HepG2 (cell line): ENCODE results near the gene BTN1A1. TPM values are rescaled to one million over a fixed set of nuclear protein-coding genes. Genes with fewer than 3 reads are reported as not detected.

Source experiments
- ADNP ChIP-seq: sonication (generic); formaldehyde crosslinking; IDR thresholded peaks from 2 replicates; pipeline ENCODE4 v1.4.0; 2020; ENCODE audit warnings: missing genetic modification reagents
- FOXO1 ChIP-seq: sonication (generic); formaldehyde crosslinking; IDR thresholded peaks from 2 replicates; pipeline ENCODE4 v1.4.0; 2020; ENCODE audit warnings: missing genetic modification reagents
- NFIC ChIP-seq: IDR thresholded peaks from 2 replicates; pipeline ENCODE4 v1.6.1; 2012; ENCODE audit warnings: mild to moderate bottlenecking, low read length, inconsistent platforms
- PCBP2 ChIP-seq: fragments of 200-400 bp; formaldehyde crosslinking; optimal IDR thresholded peaks from 2 replicates; pipeline ENCODE3; 2018; ENCODE audit warnings: low read length, low read depth; ENCODE audit not compliant: poor library complexity, severe bottlenecking
- TBX3 ChIP-seq: fragments of 450-650 bp; IDR thresholded peaks from 2 replicates; pipeline ENCODE4 v1.6.1; 2017; ENCODE audit warnings: antibody characterized with exemption, mild to moderate bottlenecking, inconsistent platforms, borderline replicate concordance
- ZC3H4 ChIP-seq: sonication (generic); formaldehyde crosslinking; IDR thresholded peaks from 2 replicates; pipeline ENCODE4 v1.4.0; 2020; ENCODE audit warnings: missing genetic modification reagents, borderline replicate concordance
- ZNF235 ChIP-seq: sonication (generic); formaldehyde crosslinking; IDR thresholded peaks from 2 replicates; pipeline ENCODE4 v1.8.1; 2023; ENCODE audit warnings: mild to moderate bottlenecking, missing genetic modification reagents, borderline replicate concordance
- ZNF274 ChIP-seq: sonication (generic); formaldehyde crosslinking; IDR thresholded peaks from 2 replicates; pipeline ENCODE4 v1.5.1; 2020; ENCODE audit warnings: mild to moderate bottlenecking, missing genetic modification reagents
- ZNF564 ChIP-seq: sonication (generic); formaldehyde crosslinking; IDR thresholded peaks from 2 replicates; pipeline ENCODE4 v1.8.1; 2023; ENCODE audit warnings: mild to moderate bottlenecking, missing genetic modification reagents
- ZNF891 ChIP-seq: sonication (generic); formaldehyde crosslinking; IDR thresholded peaks from 2 replicates; pipeline ENCODE4 v1.5.0; 2020; ENCODE audit warnings: mild to moderate bottlenecking, missing genetic modification reagents
- polyA plus RNA-seq, 8 experiments: library from polyadenylated mRNA; depleted of rRNA in 3 of 8; stranded (reverse) in 7 of 8; unstranded in 1 of 8; fragments of >200 nt; fragmentation: Illumina TruSeq in 4 of 8; extraction: Trizol in 4 of 8; gene quantifications; 2 replicates each; pipeline versions ENCODE4 v1.2.1 to v1.2.3, GENCODE V29; 2011 to 2016; ENCODE audit warnings: low read depth in 4 of 8, missing spikeins in 1 of 8, mixed read lengths in 1 of 8; ENCODE audit not compliant: insufficient read depth in 1 of 8
- total RNA-seq, 5 experiments: library from RNA; depleted of rRNA; stranded (reverse); fragments of >200 nt; fragmentation: Illumina TruSeq; extraction: Trizol; gene quantifications; 2 replicates each; pipeline ENCODE4 v1.2.3, GENCODE V29; 2016; ENCODE audit warnings: low read depth in 1 of 5
- TF ChIP-seq, protein P1 (sequence below): sonication (generic); formaldehyde crosslinking; IDR thresholded peaks from 2 replicates; pipeline ENCODE4 v1.5.0; 2020; ENCODE audit warnings: missing genetic modification reagents
- TF ChIP-seq, protein P2 (sequence below): IDR thresholded peaks from 2 replicates; pipeline ENCODE4 v1.4.0; 2020; ENCODE audit warnings: mild to moderate bottlenecking, missing genetic modification reagents
- TF ChIP-seq, protein P3 (sequence below): sonication (generic); formaldehyde crosslinking; IDR thresholded peaks from 2 replicates; pipeline ENCODE4 v1.4.0; 2020; ENCODE audit warnings: missing genetic modification reagents, borderline replicate concordance
- TF ChIP-seq, protein P4 (sequence below): sonication (generic); formaldehyde crosslinking; IDR thresholded peaks from 2 replicates; pipeline ENCODE4 v1.4.0; 2020; ENCODE audit warnings: missing genetic modification reagents, mild to moderate bottlenecking, borderline replicate concordance
- TF ChIP-seq, protein P5 (sequence below): IDR thresholded peaks from 2 replicates; pipeline ENCODE4 v1.6.1; 2016; ENCODE audit warnings: missing biosample characterization, missing genetic modification reagents, low read depth

Gene BTN1A1
- total and polyA plus RNA-seq, 2 of the 13 experiments (the other 11 are each of a cell fraction or from before 2014, with no cell fraction given), result 0.04 TPM; not detected in 1

DNA sequence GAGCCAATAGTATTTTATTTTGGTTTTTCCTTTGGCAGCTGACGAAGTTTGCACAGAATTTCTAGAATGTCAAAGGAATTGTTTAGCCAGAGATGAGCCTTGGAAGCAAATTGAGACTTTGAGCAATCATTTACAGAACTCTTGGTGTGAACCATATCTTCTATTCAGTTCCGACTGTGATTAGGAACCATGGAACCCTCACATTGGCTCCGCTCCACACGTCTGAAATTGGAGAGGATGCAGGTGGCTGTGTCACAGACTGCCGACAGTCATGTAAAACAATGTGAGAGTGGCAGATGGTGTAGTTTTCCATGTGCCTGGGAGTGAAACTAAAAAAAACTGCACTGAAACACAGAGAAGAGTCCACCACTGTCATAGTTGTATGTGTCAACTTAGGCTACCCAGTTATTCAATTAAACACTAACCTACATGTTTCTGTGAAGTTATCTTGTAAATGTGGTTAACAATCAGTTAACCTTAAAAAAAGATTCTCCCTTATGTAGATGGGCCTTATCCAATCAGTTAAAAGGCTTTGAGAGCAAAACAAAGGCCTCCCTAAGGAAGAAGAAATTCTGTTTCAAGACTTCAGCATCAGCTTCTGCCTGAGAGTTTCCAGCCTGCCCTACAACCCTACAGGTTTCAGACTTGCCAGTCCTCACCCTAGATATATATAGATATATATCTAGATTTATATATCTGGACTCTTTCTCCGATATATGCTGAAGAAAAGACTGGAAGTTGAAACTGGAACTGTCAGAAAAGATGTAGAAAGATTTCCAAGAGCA lies 34.8 kb downstream of the BTN1A1 start (continued):
- TF ChIP-seq, protein P1, sequence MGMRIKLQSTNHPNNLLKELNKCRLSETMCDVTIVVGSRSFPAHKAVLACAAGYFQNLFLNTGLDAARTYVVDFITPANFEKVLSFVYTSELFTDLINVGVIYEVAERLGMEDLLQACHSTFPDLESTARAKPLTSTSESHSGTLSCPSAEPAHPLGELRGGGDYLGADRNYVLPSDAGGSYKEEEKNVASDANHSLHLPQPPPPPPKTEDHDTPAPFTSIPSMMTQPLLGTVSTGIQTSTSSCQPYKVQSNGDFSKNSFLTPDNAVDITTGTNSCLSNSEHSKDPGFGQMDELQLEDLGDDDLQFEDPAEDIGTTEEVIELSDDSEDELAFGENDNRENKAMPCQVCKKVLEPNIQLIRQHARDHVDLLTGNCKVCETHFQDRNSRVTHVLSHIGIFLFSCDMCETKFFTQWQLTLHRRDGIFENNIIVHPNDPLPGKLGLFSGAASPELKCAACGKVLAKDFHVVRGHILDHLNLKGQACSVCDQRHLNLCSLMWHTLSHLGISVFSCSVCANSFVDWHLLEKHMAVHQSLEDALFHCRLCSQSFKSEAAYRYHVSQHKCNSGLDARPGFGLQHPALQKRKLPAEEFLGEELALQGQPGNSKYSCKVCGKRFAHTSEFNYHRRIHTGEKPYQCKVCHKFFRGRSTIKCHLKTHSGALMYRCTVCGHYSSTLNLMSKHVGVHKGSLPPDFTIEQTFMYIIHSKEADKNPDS (CRISPR knock-in tag), result no peak
- TF ChIP-seq FOXO1 (CRISPR knock-in tag), result no peak
- no peak for TF ChIP-seq PCBP2
- TF ChIP-seq ZNF891 (CRISPR knock-in tag), result no peak
- TF ChIP-seq, protein P2, sequence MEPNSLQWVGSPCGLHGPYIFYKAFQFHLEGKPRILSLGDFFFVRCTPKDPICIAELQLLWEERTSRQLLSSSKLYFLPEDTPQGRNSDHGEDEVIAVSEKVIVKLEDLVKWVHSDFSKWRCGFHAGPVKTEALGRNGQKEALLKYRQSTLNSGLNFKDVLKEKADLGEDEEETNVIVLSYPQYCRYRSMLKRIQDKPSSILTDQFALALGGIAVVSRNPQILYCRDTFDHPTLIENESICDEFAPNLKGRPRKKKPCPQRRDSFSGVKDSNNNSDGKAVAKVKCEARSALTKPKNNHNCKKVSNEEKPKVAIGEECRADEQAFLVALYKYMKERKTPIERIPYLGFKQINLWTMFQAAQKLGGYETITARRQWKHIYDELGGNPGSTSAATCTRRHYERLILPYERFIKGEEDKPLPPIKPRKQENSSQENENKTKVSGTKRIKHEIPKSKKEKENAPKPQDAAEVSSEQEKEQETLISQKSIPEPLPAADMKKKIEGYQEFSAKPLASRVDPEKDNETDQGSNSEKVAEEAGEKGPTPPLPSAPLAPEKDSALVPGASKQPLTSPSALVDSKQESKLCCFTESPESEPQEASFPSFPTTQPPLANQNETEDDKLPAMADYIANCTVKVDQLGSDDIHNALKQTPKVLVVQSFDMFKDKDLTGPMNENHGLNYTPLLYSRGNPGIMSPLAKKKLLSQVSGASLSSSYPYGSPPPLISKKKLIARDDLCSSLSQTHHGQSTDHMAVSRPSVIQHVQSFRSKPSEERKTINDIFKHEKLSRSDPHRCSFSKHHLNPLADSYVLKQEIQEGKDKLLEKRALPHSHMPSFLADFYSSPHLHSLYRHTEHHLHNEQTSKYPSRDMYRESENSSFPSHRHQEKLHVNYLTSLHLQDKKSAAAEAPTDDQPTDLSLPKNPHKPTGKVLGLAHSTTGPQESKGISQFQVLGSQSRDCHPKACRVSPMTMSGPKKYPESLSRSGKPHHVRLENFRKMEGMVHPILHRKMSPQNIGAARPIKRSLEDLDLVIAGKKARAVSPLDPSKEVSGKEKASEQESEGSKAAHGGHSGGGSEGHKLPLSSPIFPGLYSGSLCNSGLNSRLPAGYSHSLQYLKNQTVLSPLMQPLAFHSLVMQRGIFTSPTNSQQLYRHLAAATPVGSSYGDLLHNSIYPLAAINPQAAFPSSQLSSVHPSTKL, result 0 out of 2 replicates have a peak, but pooled peaks have one; percentile 38
- TF ChIP-seq, protein P3, sequence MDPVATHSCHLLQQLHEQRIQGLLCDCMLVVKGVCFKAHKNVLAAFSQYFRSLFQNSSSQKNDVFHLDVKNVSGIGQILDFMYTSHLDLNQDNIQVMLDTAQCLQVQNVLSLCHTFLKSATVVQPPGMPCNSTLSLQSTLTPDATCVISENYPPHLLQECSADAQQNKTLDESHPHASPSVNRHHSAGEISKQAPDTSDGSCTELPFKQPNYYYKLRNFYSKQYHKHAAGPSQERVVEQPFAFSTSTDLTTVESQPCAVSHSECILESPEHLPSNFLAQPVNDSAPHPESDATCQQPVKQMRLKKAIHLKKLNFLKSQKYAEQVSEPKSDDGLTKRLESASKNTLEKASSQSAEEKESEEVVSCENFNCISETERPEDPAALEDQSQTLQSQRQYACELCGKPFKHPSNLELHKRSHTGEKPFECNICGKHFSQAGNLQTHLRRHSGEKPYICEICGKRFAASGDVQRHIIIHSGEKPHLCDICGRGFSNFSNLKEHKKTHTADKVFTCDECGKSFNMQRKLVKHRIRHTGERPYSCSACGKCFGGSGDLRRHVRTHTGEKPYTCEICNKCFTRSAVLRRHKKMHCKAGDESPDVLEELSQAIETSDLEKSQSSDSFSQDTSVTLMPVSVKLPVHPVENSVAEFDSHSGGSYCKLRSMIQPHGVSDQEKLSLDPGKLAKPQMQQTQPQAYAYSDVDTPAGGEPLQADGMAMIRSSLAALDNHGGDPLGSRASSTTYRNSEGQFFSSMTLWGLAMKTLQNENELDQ (CRISPR knock-in tag), result no peak
- no peak for TF ChIP-seq ZNF274 (CRISPR knock-in tag)
- TF ChIP-seq, protein P4, sequence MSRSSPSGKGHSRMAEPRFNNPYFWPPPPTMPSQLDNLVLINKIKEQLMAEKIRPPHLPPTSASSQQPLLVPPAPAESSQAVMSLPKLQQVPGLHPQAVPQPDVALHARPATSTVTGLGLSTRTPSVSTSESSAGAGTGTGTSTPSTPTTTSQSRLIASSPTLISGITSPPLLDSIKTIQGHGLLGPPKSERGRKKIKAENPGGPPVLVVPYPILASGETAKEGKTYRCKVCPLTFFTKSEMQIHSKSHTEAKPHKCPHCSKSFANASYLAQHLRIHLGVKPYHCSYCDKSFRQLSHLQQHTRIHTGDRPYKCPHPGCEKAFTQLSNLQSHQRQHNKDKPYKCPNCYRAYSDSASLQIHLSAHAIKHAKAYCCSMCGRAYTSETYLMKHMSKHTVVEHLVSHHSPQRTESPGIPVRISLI (CRISPR knock-in tag), result peak; percentile 68; the same call in 1 of the 2 replicates
- TF ChIP-seq, protein P5, sequence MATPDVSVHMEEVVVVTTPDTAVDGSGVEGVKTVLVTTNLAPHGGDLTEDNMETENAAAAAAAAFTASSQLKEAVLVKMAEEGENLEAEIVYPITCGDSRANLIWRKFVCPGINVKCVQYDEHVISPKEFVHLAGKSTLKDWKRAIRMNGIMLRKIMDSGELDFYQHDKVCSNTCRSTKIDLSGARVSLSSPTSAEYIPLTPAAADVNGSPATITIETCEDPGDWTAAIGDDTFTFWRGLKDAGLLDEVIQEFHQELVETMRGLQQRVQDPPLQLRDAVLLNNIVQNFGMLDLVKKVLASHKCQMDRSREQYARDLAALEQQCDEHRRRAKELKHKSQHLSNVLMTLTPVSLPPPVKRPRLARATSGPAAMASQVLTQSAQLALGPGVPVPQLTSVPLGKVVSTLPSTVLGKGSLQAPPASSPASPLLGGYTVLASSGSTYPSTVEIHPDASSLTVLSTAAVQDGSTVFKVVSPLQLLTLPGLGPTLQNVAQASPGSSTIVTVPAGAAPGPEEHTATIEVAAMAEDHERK (CRISPR knock-in tag), result no peak
- TF ChIP-seq ZNF235, result no peak
- TF ChIP-seq TBX3, result no peak
- no peak for TF ChIP-seq ADNP (CRISPR knock-in tag)
- TF ChIP-seq NFIC, result no peak
- TF ChIP-seq ZNF564 (CRISPR knock-in tag), result no peak
- TF ChIP-seq ZC3H4, result no peak
